ENCODE measurements around the gene FOSL2.

GRCh38 chr2:28399956-28400355, 7.3 kb downstream of the FOSL2 start:
- TF ChIP-seq CTCF (conservative IDR thresholded peaks at IDR 0.05; ENCODE audit: low read depth, low read length) (no peak), EZH2 (IDR thresholded peaks at IDR 0.05; ENCODE audit: borderline replicate concordance, low read depth, low read length, poor library complexity, severe bottlenecking) (no peak)

Data from A673 (cell line).